SK-N-SH (cell line): ENCODE measurements around the gene PLCL2. TPM values are rescaled to one million over a fixed set of nuclear protein-coding genes. Genes with fewer than 3 reads are reported as not detected.

Experiments
- CTCF ChIA-PET: fragments of 300-600, 350-600 bp; formaldehyde crosslinking; extraction: SDS; loops from one replicate; lab custom pipeline; 2021; lab: Yijun Ruan, JAX
- POLR2A ChIA-PET: fragments of 350-600 bp; sonication (Branson Sonifier 250); formaldehyde crosslinking; extraction: SDS; loops from one replicate; lab custom pipeline; 2020; ENCODE audit warnings: antibody characterized with exemption, inconsistent platforms; lab: Yijun Ruan, JAX
- DNase-seq: peaks from one replicate; pipeline ENCODE4 v3.0.0; 2012
- H2AFZ ChIP-seq: fragments of 200-600 bp; sonication (generic); 2 replicates; pipeline ENCODE4 v1.8.1; 2016; ENCODE audit warnings: antibody characterized with exemption, mild to moderate bottlenecking, low read depth
- H3F3A ChIP-seq: fragments of 200-600 bp; sonication (generic); replicated peaks from 2 replicates; pipeline ENCODE3; 2016; ENCODE audit warnings: antibody characterized with exemption, mild to moderate bottlenecking; ENCODE audit not compliant: insufficient read depth
- H3K27ac ChIP-seq, 2 experiments: fragments of 200-500 bp in 1 of 2; fragments of 200-600 bp in 1 of 2; sonication (Bioruptor generic) in 1 of 2; sonication (generic), shearing (Covaris generic) in 1 of 2; 2 replicates each; pipeline versions ENCODE4 v1.5.1 to v1.6.1; 2014 to 2016; ENCODE audit warnings: low read depth in 2 of 2, inconsistent platforms in 1 of 2, low read length in 1 of 2, mild to moderate bottlenecking in 1 of 2, mixed read lengths in 1 of 2
- H3K27me3 ChIP-seq: fragments of 200-600 bp; sonication (generic), shearing (Covaris generic); 2 replicates; pipeline ENCODE4 v1.6.1; 2016; ENCODE audit warnings: mixed run types; ENCODE audit not compliant: insufficient read depth
- H3K36me3 ChIP-seq, 2 experiments: fragments of 200-500 bp in 1 of 2; fragments of 200-600 bp in 1 of 2; sonication (Bioruptor generic) in 1 of 2; sonication (generic) in 1 of 2; replicated peaks in 1 of 2; 2 replicates each; pipeline versions ENCODE3 to v1.5.1; 2014 to 2016; ENCODE audit warnings: low read length in 1 of 2, mild to moderate bottlenecking in 1 of 2; ENCODE audit not compliant: insufficient read depth in 2 of 2, control insufficient read depth in 1 of 2
- H3K4me1 ChIP-seq, 2 experiments: fragments of 200-500 bp in 1 of 2; fragments of 200-600 bp in 1 of 2; sonication (Bioruptor generic) in 1 of 2; sonication (generic), shearing (Covaris generic) in 1 of 2; 2 replicates each; pipeline versions ENCODE4 v1.5.1 to v1.6.1; 2014 to 2016; ENCODE audit warnings: low read depth in 1 of 2, low read length in 1 of 2, mixed run types in 1 of 2; ENCODE audit not compliant: insufficient read depth in 2 of 2, control insufficient read depth in 1 of 2
- H3K4me2 ChIP-seq: fragments of 200-600 bp; sonication (generic), shearing (Covaris generic); 2 replicates; pipeline ENCODE4 v1.6.1; 2017; ENCODE audit warnings: mixed run types
- H3K4me3 ChIP-seq, 2 experiments: fragments of 200-500 bp in 1 of 2; fragments of 200-600 bp in 1 of 2; sonication (Bioruptor generic) in 1 of 2; sonication (generic), shearing (Covaris generic) in 1 of 2; 2 replicates each; pipeline versions ENCODE4 v1.5.1 to v1.8.1; 2014 to 2016; ENCODE audit warnings: low read depth in 2 of 2, inconsistent platforms in 1 of 2, low read length in 1 of 2, mild to moderate bottlenecking in 1 of 2, mixed read lengths in 1 of 2, moderate library complexity in 1 of 2
- H3K79me2 ChIP-seq: fragments of 200-600 bp; sonication (generic); 2 replicates; pipeline ENCODE4 v1.8.1; 2017; ENCODE audit warnings: mild to moderate bottlenecking; ENCODE audit not compliant: insufficient read depth
- H3K9ac ChIP-seq: fragments of 200-600 bp; sonication (generic); 2 replicates; pipeline ENCODE4 v1.6.1; 2017; ENCODE audit warnings: mixed run types
- H3K9me2 ChIP-seq: fragments of 200-600 bp; sonication (generic); 2 replicates; pipeline ENCODE4 v1.6.1; 2017; ENCODE audit warnings: mixed run types
- H3K9me3 ChIP-seq: fragments of 200-600 bp; sonication (generic); 2 replicates; pipeline ENCODE4 v1.6.1; 2017; ENCODE audit warnings: mixed run types, mild to moderate bottlenecking, moderate library complexity
- H4K20me1 ChIP-seq: fragments of 200-600 bp; sonication (generic); 2 replicates; pipeline ENCODE4 v1.6.1; 2017; ENCODE audit warnings: mild to moderate bottlenecking, mixed run types; ENCODE audit not compliant: insufficient read depth
- CHD2 ChIP-seq: fragments of 150-350 bp; IDR thresholded peaks from 2 replicates; pipeline ENCODE4 v1.6.1; 2018; ENCODE audit warnings: low read length; ENCODE audit not compliant: partially characterized antibody
- EZH2phosphoT487 ChIP-seq: fragments of 200-600 bp; sonication (generic); IDR thresholded peaks from 2 replicates; pipeline ENCODE4 v1.6.1; 2017; ENCODE audit warnings: low read depth, mixed run types, mild to moderate bottlenecking, antibody characterized with exemption, moderate library complexity, borderline replicate concordance
- FOXJ3 ChIP-seq: sonication (generic); formaldehyde crosslinking; IDR thresholded peaks from 2 replicates; pipeline ENCODE4 v1.5.1; 2020; ENCODE audit warnings: mild to moderate bottlenecking, missing genetic modification reagents
- FOXM1 ChIP-seq: IDR thresholded peaks from 2 replicates; pipeline ENCODE4 v1.4.0; 2012; ENCODE audit warnings: low read depth, mild to moderate bottlenecking
- POLR2AphosphoS5 ChIP-seq: IDR thresholded peaks from 2 replicates; pipeline ENCODE4 v1.6.1; 2012; ENCODE audit warnings: low read depth, low read length
- RFX5 ChIP-seq: IDR thresholded peaks from 2 replicates; pipeline ENCODE4 v1.6.1; 2012; ENCODE audit warnings: mild to moderate bottlenecking, improper control_type of control experiment, low read length
- SIN3A ChIP-seq: IDR thresholded peaks from 2 replicates; pipeline ENCODE4 v1.6.1; 2012; ENCODE audit warnings: low read depth, mild to moderate bottlenecking, low read length, moderate library complexity, borderline replicate concordance
- SMC3 ChIP-seq: IDR thresholded peaks from 2 replicates; pipeline ENCODE4 v1.6.1; 2012; ENCODE audit warnings: low read depth, low read length, improper control_type of control experiment
- TCF12 ChIP-seq: IDR thresholded peaks from 2 replicates; pipeline ENCODE4 v1.4.0; 2012
- WGBS: methylation state at CpG from one replicate; pipeline ENCODE4 v1.1.6; 2017; ENCODE audit warnings: low lambda C conversion rate; 5-methylcytosine and 5-hydroxymethylcytosine counted together
- polyA plus RNA-seq, 3 experiments: library from polyadenylated mRNA; depleted of rRNA; stranded (reverse); fragments of >200 nt; gene quantifications; 2 replicates each; pipeline ENCODE4 v1.2.3, GENCODE V29; 2012
- TF ChIP-seq, protein P1 (sequence below): fragments of 150-350 bp; IDR thresholded peaks from 2 replicates; pipeline ENCODE4 v1.6.1; 2016; ENCODE audit warnings: mild to moderate bottlenecking, low read depth, low read length
- TF ChIP-seq, protein P2 (sequence below): IDR thresholded peaks from 2 replicates; pipeline ENCODE4 v1.4.0; 2012; ENCODE audit warnings: low read depth
- TF ChIP-seq, protein P3 (sequence below): IDR thresholded peaks from 2 replicates; pipeline ENCODE4 v1.6.1; 2012; ENCODE audit warnings: mild to moderate bottlenecking, low read depth, low read length, moderate library complexity
- TF ChIP-seq, protein P4 (sequence below): IDR thresholded peaks from 2 replicates; pipeline ENCODE4; 2012
- TF ChIP-seq, protein P5 (sequence below): IDR thresholded peaks from 2 replicates; pipeline ENCODE4 v1.4.0; 2012; ENCODE audit warnings: low read depth, borderline replicate concordance

Gene PLCL2
- polyA plus RNA-seq, 1 of the 3 experiments (the other 2 are of a cell fraction) = 0.85 TPM

DNA sequence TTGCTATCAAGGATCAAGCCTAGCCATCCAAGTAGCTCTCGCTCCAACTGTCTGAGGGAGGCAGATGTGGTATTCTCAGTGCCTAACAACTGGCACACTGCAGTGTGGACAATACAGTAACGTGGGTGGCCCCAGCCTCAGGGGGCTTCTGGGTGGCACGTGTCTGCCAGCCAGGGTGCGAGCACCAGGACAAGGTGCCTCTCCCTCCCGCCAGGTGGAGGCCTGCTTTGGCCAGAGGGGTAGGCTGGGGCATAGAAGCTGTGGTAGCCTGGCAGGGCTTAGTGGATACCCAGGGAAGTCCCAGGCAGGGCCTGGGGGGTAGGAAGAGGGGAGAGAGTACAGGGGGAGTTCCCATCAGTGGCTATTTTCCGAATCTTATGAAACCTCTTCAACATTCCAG lies 234.0 kb downstream of the PLCL2 start:
- Histone ChIP-seq H3K4me3 (no peak overlapping the region), H3K27me3 (no peaks in the 10 kb centered on the region), H3K4me1 (no peaks in the 10 kb centered on the region; a peak in 1 of 4 replicates), H2AFZ (no peak overlapping the region), H3K9me3 (no peaks in the 10 kb centered on the region), H4K20me1 (no peaks in the 10 kb centered on the region), H3K4me2 (no peak overlapping the region), H3K27ac (no peak overlapping the region), H3K79me2 (no peaks in the 10 kb centered on the region), H3F3A (no peaks in the 10 kb centered on the region), H3K9me2 (no peaks in the 10 kb centered on the region), H3K9ac (no peak overlapping the region), H3K36me3 (no peaks in the 10 kb centered on the region)
- POLR2A ChIA-PET = no interaction called here
- 54% methylated on average over 3 of the region's 6 CpGs for WGBS
- CTCF ChIA-PET = no interaction called here
- TF ChIP-seq, protein P1, sequence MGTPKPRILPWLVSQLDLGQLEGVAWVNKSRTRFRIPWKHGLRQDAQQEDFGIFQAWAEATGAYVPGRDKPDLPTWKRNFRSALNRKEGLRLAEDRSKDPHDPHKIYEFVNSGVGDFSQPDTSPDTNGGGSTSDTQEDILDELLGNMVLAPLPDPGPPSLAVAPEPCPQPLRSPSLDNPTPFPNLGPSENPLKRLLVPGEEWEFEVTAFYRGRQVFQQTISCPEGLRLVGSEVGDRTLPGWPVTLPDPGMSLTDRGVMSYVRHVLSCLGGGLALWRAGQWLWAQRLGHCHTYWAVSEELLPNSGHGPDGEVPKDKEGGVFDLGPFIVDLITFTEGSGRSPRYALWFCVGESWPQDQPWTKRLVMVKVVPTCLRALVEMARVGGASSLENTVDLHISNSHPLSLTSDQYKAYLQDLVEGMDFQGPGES = no peak
- TF ChIP-seq, protein P2, sequence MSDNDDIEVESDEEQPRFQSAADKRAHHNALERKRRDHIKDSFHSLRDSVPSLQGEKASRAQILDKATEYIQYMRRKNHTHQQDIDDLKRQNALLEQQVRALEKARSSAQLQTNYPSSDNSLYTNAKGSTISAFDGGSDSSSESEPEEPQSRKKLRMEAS = no peak
- no peak for TF ChIP-seq TCF12
- no peak for TF ChIP-seq POLR2AphosphoS5
- TF ChIP-seq, protein P3, sequence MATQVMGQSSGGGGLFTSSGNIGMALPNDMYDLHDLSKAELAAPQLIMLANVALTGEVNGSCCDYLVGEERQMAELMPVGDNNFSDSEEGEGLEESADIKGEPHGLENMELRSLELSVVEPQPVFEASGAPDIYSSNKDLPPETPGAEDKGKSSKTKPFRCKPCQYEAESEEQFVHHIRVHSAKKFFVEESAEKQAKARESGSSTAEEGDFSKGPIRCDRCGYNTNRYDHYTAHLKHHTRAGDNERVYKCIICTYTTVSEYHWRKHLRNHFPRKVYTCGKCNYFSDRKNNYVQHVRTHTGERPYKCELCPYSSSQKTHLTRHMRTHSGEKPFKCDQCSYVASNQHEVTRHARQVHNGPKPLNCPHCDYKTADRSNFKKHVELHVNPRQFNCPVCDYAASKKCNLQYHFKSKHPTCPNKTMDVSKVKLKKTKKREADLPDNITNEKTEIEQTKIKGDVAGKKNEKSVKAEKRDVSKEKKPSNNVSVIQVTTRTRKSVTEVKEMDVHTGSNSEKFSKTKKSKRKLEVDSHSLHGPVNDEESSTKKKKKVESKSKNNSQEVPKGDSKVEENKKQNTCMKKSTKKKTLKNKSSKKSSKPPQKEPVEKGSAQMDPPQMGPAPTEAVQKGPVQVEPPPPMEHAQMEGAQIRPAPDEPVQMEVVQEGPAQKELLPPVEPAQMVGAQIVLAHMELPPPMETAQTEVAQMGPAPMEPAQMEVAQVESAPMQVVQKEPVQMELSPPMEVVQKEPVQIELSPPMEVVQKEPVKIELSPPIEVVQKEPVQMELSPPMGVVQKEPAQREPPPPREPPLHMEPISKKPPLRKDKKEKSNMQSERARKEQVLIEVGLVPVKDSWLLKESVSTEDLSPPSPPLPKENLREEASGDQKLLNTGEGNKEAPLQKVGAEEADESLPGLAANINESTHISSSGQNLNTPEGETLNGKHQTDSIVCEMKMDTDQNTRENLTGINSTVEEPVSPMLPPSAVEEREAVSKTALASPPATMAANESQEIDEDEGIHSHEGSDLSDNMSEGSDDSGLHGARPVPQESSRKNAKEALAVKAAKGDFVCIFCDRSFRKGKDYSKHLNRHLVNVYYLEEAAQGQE = no peak
- TF ChIP-seq SIN3A = no peak
- TF ChIP-seq FOXM1 = no peak
- no peak for DNase-seq

DNA sequence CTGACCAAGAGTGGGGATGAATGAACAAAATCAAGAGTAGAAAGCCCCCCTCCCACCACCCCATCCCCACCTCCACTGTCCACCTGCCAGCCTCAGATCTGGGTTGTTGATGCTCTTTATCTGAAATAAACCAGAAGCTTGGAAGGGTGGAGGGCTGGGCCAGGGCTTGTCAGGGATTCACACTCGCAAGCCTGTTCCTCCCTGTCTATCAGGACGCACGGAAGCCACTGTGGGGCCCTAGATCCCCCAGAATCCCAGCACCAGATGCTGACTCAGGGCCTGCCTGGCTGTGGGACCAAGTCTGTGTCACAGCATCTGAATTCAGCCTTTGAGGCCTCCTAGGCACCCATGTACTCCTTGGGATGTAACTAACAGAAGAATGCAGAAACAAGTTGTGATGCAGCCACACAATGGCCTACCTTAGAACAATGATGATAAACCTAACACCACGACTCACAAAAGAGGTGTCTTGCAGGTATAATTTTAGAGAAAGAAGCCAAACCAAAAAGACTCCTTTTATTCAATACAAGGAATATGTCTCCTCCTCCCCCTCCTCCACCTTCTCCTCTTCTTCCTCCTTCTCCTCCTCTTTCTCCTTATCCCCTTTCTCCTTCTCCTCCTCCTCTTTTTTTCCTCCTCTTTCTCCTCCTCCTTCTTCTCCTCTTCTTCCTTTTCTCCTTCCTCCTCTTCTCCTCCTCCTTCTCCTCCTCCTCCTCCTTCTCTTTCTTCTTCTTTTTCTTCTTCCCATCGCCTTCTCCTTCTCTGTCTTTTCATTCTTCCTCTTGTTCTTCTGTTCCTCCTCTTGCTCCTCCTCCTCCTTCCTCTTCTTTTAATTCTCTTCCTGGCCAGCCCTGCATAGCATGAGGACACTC lies 234.7 kb downstream of the PLCL2 start:
- no peak overlapping the region for H2AFZ ChIP-seq
- no peaks in the 10 kb centered on the region for H3K9me2 ChIP-seq
- H3K27ac ChIP-seq = no peak overlapping the region
- no peak for DNase-seq
- H3K4me1 ChIP-seq = no peaks in the 10 kb centered on the region; a peak in 1 of 4 replicates
- no peaks in the 10 kb centered on the region for H3K36me3 ChIP-seq
- no peak overlapping the region for H3K9ac ChIP-seq
- ChIA-PET CTCF (no interaction called here), POLR2A (no interaction called here)
- H3K4me3 ChIP-seq = no peak overlapping the region
- 43% methylated on average over 3 of the region's 5 CpGs for WGBS
- H3K79me2 ChIP-seq = no peaks in the 10 kb centered on the region
- no peaks in the 10 kb centered on the region for H3F3A ChIP-seq
- H3K27me3 ChIP-seq = no peaks in the 10 kb centered on the region
- no peaks in the 10 kb centered on the region for H3K9me3 ChIP-seq
- no peak overlapping the region for H3K4me2 ChIP-seq
- no peaks in the 10 kb centered on the region for H4K20me1 ChIP-seq
- TF ChIP-seq FOXJ3 (CRISPR knock-in tag) = no peak
- TF ChIP-seq TCF12 = no peak
- TF ChIP-seq SIN3A = no peak
- TF ChIP-seq, protein P1 = no peak
- TF ChIP-seq, protein P4, sequence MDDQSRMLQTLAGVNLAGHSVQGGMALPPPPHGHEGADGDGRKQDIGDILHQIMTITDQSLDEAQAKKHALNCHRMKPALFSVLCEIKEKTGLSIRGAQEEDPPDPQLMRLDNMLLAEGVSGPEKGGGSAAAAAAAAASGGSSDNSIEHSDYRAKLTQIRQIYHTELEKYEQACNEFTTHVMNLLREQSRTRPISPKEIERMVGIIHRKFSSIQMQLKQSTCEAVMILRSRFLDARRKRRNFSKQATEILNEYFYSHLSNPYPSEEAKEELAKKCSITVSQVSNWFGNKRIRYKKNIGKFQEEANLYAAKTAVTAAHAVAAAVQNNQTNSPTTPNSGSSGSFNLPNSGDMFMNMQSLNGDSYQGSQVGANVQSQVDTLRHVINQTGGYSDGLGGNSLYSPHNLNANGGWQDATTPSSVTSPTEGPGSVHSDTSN = no peak
- no peak for TF ChIP-seq CHD2
- TF ChIP-seq EZH2phosphoT487 = no peak
- no peak for TF ChIP-seq RFX5
- TF ChIP-seq, protein P5, sequence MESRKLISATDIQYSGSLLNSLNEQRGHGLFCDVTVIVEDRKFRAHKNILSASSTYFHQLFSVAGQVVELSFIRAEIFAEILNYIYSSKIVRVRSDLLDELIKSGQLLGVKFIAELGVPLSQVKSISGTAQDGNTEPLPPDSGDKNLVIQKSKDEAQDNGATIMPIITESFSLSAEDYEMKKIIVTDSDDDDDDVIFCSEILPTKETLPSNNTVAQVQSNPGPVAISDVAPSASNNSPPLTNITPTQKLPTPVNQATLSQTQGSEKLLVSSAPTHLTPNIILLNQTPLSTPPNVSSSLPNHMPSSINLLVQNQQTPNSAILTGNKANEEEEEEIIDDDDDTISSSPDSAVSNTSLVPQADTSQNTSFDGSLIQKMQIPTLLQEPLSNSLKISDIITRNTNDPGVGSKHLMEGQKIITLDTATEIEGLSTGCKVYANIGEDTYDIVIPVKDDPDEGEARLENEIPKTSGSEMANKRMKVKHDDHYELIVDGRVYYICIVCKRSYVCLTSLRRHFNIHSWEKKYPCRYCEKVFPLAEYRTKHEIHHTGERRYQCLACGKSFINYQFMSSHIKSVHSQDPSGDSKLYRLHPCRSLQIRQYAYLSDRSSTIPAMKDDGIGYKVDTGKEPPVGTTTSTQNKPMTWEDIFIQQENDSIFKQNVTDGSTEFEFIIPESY = no peak
- no peak for TF ChIP-seq SMC3
